PFSK-1 (cell line): Measurements from ENCODE around the gene CASS4.

Experiments used
- FOXP2 ChIP-seq: optimal IDR thresholded peaks from 2 replicates; pipeline ENCODE3; 2011; ENCODE audit warnings: borderline replicate concordance, control low read depth, inconsistent platforms; ENCODE audit not compliant: insufficient read depth; ENCODE audit errors: extremely low read length, extremely low read depth
- POLR2AphosphoS5 ChIP-seq: IDR thresholded peaks from 2 replicates; pipeline ENCODE4 v1.6.1; 2012; ENCODE audit warnings: low read depth, mild to moderate bottlenecking, control low read depth, low read length, moderate library complexity
- REST ChIP-seq, 2 experiments: IDR thresholded peaks; 2 replicates each; pipeline versions ENCODE4 v1.6.1 to v1.8.0; 2011 to 2012; ENCODE audit warnings: low read depth in 2 of 2, low read length in 2 of 2, control low read depth in 1 of 2, inconsistent platforms in 1 of 2, mild to moderate bottlenecking in 1 of 2, moderate library complexity in 1 of 2; ENCODE audit not compliant: insufficient read depth in 1 of 2
- SIN3A ChIP-seq: IDR thresholded peaks from 2 replicates; pipeline ENCODE4 v1.6.1; 2012; ENCODE audit warnings: mild to moderate bottlenecking, low read length, moderate library complexity, borderline replicate concordance; ENCODE audit not compliant: insufficient read depth
- TAF1 ChIP-seq: IDR thresholded peaks from 2 replicates; pipeline ENCODE4 v1.6.1; 2012; ENCODE audit warnings: low read length, control low read depth, borderline replicate concordance; ENCODE audit not compliant: insufficient read depth

Gene CASS4

GRCh38 chr20:56431471-56431870 is 19.4 kb downstream of the CASS4 start:
- no peak for TF ChIP-seq FOXP2
- no peak for TF ChIP-seq SIN3A
- no peak for TF ChIP-seq REST (IDR thresholded peaks at IDR 0.05; ENCODE audit: insufficient read depth in 1 of 2, low read depth in 2 of 2, low read length in 2 of 2)
- TF ChIP-seq TAF1 = no peak
- no peak for TF ChIP-seq POLR2AphosphoS5

- TF ChIP-seq REST (IDR thresholded peaks at IDR 0.05; ENCODE audit: insufficient read depth in 1 of 2, low read depth in 2 of 2, low read length in 2 of 2) = no peak
- no peak for TF ChIP-seq TAF1
- TF ChIP-seq FOXP2 = no peak
- TF ChIP-seq POLR2AphosphoS5 = no peak
- TF ChIP-seq SIN3A = no peak
These were observed 21.3 kb downstream of the CASS4 start for GRCh38 chr20:56433221-56433879.

GRCh38 chr20:56433880-56434255 is 21.8 kb downstream of the CASS4 start:
- TF ChIP-seq SIN3A (no peak), TAF1 (no peak), FOXP2 (no peak), POLR2AphosphoS5 (no peak), REST (IDR thresholded peaks at IDR 0.05; ENCODE audit: insufficient read depth in 1 of 2, low read depth in 2 of 2, low read length in 2 of 2) (no peak)

- no peak for TF ChIP-seq SIN3A
- no peak for TF ChIP-seq FOXP2
- TF ChIP-seq TAF1 = no peak
- TF ChIP-seq POLR2AphosphoS5 = no peak
- no peak for TF ChIP-seq REST (IDR thresholded peaks at IDR 0.05; ENCODE audit: insufficient read depth in 1 of 2, low read depth in 2 of 2, low read length in 2 of 2)
These were observed 25.3 kb downstream of the CASS4 start for GRCh38 chr20:56437196-56437960.
